Measurements from ENCODE around the gene MAP7. TPM values are rescaled to one million over a fixed set of nuclear protein-coding genes. Genes with fewer than 3 reads are reported as not detected.

MAP7 gene
- total RNA-seq, 2 donors from 2014 or later = 69.4 to 74.3 TPM

- H3K4me1 ChIP-seq = no peaks in the 10 kb centered on the region
- H3K36me3 ChIP-seq = no peaks in the 10 kb centered on the region
- no peak overlapping the region for H3K9ac ChIP-seq (ENCODE audit: low read depth in 2 of 2, low read length in 2 of 2)
- no peak overlapping the region for H3K27ac ChIP-seq
- no peaks in the 10 kb centered on the region for H3K9me3 ChIP-seq
- TF ChIP-seq CTCF (IDR thresholded peaks at IDR 0.05) = no peak
- intact Hi-C loops (cut with DNase I) = no loop called here
- H3K27me3 ChIP-seq = no peaks in the 10 kb centered on the region
- peak; percentile 23 for DNase-seq
- no peak overlapping the region for H3K4me3 ChIP-seq
Measured at GRCh38 chr6:136333824-136334464, 216.3 kb downstream of the MAP7 start.

GRCh38 chr6:136331461-136331860, 218.8 kb downstream of the MAP7 start:
- DNase-seq = no peak
- TF ChIP-seq CTCF (IDR thresholded peaks at IDR 0.05) = no peak
- Histone ChIP-seq H3K4me3 (no peak overlapping the region), H3K36me3 (no peaks in the 10 kb centered on the region), H3K9me3 (no peaks in the 10 kb centered on the region), H3K9ac (ENCODE audit: low read depth in 2 of 2, low read length in 2 of 2) (no peak overlapping the region), H3K27me3 (no peaks in the 10 kb centered on the region), H3K4me1 (no peaks in the 10 kb centered on the region), H3K27ac (no peak overlapping the region)
- intact Hi-C loops (cut with DNase I) = no loop called here

- H3K27ac ChIP-seq = no peak overlapping the region
- no peak for DNase-seq
- intact Hi-C loops (cut with DNase I) = no loop called here
- H3K9ac ChIP-seq (ENCODE audit: low read depth in 2 of 2, low read length in 2 of 2) = no peak overlapping the region
- no peaks in the 10 kb centered on the region for H3K27me3 ChIP-seq
- TF ChIP-seq CTCF (IDR thresholded peaks at IDR 0.05) = no peak
- no peaks in the 10 kb centered on the region for H3K36me3 ChIP-seq
- H3K4me3 ChIP-seq = no peak overlapping the region
- no peaks in the 10 kb centered on the region for H3K9me3 ChIP-seq
- H3K4me1 ChIP-seq = no peaks in the 10 kb centered on the region
Measured at GRCh38 chr6:136330634-136331033, 219.6 kb downstream of the MAP7 start.

- DNase-seq = no peak
- Histone ChIP-seq H3K9ac (ENCODE audit: low read depth in 2 of 2, low read length in 2 of 2) (no peak overlapping the region), H3K27me3 (no peaks in the 10 kb centered on the region), H3K4me3 (no peak overlapping the region), H3K9me3 (no peaks in the 10 kb centered on the region), H3K36me3 (no peaks in the 10 kb centered on the region), H3K27ac (no peak overlapping the region), H3K4me1 (no peaks in the 10 kb centered on the region)
- intact Hi-C loops (cut with DNase I) = no loop called here
- TF ChIP-seq CTCF (IDR thresholded peaks at IDR 0.05) = no peak
Measured at GRCh38 chr6:136326038-136326553, 224.1 kb downstream of the MAP7 start.

GRCh38 chr6:136324686-136325380, 225.4 kb downstream of the MAP7 start:
- Histone ChIP-seq H3K9ac (ENCODE audit: low read depth in 2 of 2, low read length in 2 of 2) (no peak overlapping the region), H3K27ac (no peak overlapping the region), H3K36me3 (no peaks in the 10 kb centered on the region), H3K9me3 (no peaks in the 10 kb centered on the region), H3K4me3 (no peak overlapping the region), H3K4me1 (no peaks in the 10 kb centered on the region), H3K27me3 (no peaks in the 10 kb centered on the region)
- no peak for TF ChIP-seq CTCF (IDR thresholded peaks at IDR 0.05)
- intact Hi-C loops (cut with DNase I) = no loop called here
- no peak for DNase-seq
